Activated CD4-positive, alpha-beta T cell treated with anti-CD3 and anti-CD28 coated beads for 48 hours (primary cell): ENCODE data around the gene CADPS.

Source experiments
- DNase-seq: peaks from one replicate; pipeline ENCODE4 v3.0.0-alpha.2; 2020

CADPS gene

DNA sequence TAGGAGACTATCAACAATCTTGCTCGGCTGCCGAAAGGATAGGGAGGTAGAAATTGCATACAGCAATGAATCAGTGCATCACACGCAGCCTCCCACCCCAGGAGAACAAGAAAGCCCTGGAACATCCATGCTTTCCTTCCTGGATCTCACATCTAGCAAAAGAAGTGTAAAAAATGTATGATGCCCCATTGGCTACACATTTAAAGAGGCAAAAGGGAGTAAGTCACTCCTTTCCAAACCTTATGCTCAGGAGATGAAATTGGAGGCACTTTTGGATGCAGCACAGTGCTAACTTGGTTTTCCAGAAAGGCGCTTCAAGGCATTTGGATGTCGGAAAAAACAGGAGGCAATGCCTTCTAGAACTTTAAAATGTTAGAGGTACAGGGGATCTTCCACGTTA is 469.6 kb downstream of the CADPS start:
- DNase-seq, result no peak

DNA sequence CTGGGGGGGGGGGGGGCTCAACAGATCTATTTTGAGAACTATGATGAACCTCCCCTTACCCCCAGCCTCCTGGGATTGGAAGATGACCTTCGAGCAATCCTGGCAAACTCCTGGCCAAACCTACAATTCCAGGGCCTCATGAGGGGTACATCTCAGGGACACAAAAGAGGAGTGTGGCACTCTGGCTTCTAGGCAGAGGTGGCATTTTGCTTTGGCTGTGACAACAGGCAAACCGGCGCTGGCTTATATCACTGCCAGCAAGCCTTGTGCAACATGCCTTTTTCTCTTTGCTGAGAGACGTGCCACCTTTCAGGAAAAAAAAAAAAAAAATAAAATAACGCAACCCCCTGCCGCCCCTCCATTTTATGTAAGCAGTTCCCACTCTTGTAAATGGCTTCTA is 470.1 kb downstream of the CADPS start:
- no peak for DNase-seq

DNA sequence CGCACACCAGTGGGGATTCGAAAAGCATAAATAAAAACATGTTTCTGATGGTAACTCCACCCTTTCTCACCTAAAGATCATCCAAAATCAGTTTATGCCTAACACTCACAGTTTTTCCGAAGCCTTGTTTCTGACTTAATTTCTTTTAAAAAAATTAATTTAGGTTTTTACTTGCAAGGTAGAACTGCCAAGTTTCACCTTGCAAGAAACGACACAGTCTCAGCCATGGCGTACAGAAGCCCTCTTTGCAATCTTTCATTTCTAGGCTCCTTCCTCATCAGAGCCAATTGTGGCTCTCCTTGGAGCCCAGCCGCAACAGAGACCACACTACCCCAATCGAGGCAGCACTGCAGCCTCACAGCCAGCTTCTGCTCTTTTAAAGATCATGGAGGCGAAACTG is 470.9 kb downstream of the CADPS start:
- no peak for DNase-seq

DNA sequence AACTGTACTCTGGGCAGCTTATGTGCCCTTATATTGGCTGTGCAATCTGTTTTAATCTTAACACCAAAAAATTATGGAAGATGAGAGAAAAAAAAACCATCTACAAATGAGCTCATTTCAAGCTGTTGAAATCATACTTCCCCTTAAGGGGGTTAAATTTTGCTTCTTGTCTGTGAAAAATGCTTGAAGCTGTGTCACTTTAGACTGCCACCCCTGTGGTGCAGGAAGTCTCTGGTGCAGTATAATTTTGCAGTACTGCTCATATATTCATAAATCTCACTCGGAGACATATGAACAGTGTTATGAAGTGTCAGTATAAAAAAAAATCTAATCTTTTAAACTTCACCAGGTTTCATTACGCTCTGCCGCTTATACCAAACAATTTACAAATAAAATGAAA is 471.5 kb downstream of the CADPS start:
- no peak for DNase-seq

DNA sequence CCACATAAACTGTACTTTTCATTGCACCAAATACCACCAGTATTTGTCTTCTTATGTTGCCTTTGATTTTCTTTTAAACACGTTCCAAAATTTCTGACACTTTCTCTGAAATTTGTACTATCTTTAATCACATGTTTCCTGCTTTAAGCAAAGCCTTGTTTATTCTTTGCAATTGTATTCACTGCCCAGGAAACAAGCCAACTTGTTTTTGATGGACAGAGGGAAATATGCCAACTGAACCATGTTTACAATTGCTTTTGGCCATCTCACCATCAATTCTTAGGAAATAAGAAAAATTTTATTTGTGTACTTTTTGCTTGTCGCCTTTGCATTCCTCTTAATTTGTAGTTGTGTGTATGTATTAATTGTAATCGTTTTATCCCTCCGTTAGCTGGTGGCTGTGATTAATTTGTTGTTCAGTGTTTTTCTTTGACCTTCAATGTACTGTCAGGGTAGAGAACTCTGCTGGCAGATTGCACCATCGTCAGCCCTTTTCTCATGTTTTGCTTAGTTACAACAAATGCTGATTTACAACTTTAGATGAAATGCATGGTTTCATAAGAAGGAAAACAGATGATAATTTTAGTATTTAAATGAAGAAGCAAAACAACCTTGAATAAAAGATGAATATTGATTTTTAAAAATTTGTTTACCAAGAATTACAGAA is 482.5 kb downstream of the CADPS start:
- DNase-seq, result no peak

DNA sequence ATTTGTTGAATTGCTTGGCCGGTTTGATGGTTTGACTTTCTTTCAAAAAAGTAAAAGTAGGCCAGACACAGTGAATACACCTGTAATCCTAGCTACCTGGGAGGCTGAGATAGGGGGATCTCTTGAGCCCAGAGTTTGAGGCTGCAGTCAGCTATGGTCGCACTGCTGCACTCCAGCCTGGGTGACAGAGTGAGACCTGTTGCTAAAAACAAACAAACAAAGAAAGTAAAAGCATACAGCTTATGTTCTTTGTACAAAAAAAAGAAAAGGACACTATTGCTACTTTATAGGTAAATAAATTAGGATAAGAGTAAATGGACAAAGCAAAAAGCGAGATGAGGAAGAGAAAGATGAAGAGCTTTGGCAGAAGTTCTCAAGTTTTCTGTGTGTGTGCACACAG is 488.0 kb downstream of the CADPS start:
- DNase-seq, result no peak

DNA sequence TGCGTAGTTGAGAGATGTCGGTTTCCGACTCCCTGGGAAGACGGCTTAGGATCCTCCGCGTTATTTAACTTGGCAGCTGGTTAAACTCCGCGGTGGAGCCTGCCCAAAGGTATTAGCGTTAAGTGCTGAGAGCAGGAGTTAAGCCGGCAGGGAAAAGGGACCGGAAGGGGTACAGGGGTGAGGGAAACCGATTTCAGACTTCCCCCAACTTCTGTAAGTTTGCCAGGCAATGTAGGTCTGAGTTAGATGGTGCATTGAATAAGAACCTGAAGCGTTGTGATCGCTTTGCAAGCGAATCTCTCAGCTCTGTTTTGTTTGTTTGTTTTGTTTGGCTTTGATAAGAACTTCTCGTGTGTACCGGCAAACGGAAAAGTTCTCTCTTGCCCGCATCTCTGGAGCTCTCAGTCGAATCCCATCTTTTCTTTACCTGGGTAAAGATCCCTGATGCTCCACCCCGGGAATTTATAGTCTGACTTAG is 495.9 kb downstream of the CADPS start:
- no peak for DNase-seq

DNA sequence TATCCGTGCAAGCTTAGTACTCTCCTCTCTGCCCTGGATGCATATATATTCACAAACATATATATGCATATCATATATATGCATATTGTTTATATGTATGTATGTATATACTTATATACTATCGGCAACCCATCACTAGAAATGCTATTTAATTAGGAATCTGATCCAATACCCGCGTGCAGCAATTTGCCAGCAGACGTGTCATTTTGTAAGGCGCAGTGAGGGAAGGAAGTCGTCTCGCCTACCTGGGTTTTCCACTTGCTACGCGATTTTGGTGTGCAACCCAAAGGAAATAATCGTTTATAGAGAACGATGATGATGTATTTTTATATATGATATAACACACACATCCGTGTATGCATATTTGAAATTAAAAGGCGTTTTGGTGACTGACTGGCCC is 496.3 kb downstream of the CADPS start:
- no peak for DNase-seq

DNA sequence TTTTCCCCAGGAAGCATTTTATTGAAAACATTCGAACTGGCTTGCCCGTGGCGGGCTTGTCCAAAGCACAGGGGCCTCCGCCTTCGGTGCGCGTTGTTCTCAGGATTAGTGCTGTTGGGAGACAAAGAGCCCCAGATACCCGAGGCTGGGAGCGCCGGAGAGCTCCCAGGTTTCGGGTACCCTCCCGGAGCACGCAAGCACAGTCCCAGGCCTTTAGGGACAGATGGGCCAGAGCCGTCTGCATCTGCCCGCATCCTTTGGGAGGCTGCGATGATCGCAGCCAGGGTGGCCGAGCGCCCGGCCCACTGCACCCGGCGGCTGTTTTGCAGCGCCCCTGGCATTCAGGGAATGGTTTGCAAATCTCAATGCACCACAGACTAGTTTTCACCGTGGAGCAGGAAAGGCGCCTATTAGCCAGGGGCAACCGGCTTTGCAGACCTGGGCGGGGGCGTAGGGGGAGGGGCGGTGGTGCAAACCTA is 496.9 kb downstream of the CADPS start:
- DNase-seq, result no peak

DNA sequence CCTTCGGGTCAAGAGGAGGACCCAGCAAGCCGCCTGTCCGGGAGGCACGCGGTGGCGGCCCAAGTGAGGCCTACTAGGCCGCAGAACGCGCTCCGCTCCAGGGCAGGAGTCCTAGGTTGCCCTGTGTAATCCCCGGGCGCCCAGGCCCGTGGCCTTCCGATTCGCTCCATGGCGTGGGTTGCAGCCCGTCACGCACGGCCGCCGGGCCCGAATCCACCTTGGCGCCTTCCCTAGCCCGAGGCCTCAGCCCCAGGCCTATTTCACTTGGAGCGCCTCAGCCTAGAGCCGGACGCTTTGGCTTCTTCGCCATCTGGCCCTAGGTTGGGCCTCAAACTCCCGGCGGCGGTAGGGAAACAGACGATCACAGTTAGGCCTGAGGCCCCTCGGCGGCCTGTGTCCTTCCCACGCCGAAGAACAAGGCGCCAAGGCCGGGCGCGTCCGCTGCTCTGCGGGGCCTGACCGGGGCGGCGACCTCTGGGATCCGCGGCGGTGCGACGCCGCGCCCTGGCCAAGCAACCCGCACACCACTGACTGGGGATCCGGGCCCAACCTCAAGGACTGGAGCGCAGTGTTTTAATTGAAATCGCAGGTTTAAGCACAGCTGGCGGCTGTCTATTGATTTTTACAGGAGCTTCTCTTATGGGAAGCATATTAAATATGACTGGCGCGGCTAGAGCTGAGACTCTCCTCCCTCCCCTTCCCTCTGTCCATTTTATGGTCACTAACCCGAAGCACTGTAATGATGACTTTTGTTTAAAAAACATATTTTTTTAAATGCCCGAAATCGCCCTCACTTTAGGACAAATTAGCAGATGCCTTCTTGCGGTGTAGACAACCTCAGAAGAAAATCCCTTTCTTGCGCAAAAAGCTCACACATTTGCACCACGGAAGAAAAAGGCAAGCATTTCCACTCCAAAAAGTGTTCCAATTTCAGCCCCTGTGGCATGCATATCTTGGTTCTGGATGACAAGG is 498.0 kb downstream of the CADPS start:
- DNase-seq, result no peak

DNA sequence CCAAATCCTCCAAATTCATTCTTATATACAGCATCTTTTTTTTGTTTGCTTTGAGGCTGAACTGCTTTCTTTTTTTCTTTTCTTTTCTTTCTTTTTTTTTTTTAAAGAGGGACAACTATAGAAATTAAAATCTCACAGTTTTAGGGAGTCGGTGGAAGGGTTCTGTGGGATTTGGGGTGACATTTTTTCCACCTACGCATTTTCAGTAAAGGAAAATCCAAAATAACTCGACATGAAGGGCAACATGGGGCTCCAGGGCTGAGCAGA is 498.8 kb downstream of the CADPS start:
- no peak for DNase-seq

DNA sequence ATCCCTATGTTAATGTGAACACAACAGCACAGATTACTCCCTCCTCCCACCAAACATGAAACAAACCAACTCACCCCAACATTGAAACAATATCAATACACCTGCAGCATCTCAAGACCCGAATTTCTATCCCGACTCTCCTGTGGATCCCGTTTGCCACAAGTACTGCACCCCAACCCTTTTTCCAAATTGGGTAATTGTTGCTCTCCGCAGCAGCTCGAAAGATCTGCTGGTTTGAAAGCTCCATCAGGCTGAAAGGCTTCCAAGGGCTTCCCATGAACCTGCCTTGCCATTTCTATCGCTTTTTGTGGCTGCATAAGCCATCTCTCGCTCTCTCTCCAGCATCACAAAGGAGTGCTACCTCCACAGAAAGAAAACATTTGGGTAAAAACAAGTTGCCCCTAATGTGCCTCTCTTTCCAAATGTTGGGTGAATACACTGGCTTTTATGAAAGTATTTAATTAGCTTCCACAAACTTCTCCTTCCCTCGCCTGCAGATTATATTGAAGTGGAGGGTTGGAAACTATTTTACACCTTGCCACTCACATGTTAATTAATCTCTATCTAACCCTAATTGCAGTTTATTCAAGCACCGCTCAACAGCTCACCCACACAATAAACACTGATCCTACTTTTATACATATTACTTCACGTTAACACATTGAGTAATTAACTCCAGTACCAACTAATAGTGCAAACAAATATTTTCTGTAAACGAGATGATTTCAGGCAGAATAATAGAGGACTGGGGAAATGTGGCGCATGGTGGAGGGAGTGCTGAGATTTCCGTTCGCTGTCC is 499.4 kb downstream of the CADPS start:
- DNase-seq, result no peak

DNA sequence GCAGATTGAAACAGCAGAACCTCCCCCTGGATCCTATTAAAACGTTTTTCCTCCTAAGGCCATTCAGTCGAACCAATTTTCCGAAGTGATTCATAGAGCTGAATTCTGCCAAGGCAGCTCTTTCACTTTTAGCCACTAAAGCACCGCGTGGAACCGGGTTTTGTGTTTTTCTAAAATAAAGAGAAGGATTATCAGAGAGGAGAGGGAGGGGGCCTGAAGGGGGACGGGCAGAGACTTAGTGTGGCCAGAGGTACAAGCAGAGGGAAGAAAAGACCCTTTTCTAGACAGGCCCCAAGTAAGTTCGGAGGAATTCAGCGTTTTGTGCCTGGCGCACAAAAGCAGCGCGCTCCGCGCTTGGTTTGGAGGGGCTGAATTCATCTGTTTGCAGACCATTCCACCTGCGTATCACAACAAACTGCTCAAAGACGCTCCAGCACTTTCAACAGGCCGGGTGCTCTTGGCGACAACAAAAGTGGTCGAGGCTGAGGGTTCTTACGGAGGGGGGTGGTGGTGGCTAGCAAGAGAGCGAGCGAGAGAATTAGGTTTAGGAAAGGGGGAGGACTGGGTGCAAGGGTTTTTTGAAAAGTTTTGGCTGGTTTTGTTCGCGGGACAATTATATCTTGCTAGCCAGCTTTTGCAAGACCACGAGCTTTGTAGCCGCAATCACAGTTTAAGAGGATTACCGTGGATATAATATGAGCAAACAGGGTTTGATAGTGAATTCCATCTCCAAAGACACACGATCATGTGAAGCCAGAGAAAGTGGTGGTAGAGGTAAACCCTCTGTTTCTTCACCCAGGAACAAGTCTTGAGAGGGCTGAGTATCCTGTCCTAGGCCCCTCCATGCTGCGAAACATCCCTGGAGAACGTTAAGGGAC is 500.6 kb downstream of the CADPS start:
- no peak for DNase-seq

DNA sequence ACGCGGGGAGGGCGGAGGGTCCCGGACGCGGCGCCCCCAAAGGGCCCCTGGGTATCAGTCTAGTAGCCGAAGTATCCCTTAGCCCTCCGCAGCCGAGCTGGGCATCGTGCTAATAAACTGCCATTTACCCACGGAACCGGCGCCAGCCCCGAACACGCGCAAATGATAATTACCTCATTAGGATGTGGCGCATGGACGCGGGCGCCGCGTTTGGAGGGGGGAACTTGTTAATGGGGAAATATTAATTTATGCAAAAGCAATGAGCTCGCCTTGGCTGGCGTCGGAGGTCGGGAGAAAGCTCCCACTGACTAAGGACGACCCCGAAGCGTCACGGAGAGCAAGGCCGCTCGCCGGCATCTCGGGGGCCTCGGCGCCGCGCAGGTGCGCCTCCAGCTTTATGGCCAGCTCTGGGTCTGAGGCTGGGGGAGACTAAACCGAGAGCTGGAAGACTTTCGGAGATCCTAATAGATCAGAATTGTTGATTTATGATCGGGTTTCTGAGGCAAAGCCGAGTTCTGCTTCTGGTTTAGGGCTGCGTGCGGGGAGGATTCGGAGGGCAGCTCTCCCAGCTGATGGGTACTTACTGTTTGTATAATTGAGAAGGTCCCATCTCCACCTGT is 501.4 kb downstream of the CADPS start:
- DNase-seq, result no peak

DNA sequence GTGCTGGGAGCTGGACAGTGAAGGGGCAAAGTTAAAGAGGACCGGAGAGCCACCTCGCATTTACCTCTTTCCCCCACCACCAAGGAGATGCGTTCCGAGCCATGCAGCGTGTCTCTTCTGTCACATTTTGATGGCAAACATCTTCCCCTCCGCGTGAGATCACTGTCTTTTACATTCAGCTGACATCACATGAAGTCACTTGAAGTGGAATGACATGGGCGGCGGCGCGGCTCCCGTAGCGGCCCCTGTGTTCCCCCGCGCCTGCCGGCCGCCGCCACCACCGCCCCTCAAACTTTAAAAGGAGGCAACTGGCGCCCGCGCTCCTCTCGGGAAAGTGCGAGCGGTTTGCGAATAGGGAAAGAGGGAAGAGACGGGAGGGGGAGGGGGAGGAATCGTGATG is 502.0 kb downstream of the CADPS start, which contains the start of gene FEZF2:
Gene FEZF2, minus strand, starts transcription at position 336 of the 400 bp plus-strand sequence. CDS start 682 bp downstream, outside the sequence.
- no peak for DNase-seq

DNA sequence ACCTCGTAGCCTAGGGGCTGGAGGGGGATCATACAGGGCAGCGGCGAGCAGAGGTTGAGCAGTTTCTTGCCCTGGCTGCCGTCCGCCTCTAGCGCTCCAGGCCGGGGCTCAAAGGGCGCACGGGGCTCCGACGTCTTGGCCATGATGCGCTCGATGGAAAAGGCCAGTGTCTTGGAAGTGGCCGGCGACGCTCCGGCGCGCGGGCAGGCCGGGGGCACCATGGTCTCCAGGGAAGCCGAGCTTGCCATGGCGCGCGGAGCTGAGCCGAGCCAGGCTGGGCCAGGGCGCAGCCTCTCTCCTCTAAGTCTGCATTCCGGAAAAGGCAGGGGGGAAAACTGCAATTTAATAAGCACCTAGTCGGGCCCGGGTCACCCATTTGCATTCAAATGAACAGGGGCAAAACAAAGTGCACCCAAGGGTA is 502.6 kb downstream of the CADPS start:
- no peak for DNase-seq

DNA sequence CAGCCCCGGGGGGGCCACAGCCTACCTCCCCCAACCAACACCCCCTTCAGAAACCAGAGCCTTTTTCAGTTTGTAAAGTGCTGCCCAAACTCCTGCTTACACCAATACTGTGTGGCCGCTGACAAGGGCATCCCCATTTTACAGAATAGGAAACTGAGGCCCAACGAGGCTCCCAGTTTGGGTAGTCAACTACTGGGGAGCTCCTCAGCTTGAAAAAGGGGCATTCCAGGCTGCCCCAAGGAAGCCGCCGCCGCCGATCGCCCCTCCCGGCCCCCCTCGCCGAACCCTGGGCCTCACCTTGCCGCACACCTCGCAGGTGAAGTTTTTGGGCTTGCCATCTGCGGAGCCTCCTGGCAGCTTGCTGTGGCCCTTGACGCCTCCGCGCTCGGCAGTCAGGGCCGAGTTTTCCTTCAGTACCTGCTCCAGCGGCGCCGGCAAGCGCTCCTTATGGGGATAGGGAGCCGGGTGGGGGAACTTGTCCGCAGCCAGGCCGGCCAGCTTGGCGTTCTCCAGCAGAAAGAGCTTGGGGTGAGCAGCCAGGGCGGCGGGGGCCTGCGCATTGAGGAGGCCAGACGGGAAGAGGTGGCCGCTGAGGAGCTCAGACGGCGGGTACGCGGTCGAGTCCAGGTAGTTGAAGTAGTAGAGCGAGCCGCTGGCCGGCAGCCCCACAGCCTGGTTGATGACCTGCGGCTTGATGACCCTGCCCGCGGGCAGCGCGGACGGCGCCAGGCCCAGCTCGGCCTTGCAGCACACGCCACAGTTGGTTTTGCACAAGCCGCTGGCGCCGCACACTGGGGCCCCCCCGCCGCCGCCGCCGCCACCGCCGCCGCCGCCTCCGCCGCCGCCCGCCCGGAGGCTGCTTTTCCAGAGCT is 503.3 kb downstream of the CADPS start:
- no peak for DNase-seq

DNA sequence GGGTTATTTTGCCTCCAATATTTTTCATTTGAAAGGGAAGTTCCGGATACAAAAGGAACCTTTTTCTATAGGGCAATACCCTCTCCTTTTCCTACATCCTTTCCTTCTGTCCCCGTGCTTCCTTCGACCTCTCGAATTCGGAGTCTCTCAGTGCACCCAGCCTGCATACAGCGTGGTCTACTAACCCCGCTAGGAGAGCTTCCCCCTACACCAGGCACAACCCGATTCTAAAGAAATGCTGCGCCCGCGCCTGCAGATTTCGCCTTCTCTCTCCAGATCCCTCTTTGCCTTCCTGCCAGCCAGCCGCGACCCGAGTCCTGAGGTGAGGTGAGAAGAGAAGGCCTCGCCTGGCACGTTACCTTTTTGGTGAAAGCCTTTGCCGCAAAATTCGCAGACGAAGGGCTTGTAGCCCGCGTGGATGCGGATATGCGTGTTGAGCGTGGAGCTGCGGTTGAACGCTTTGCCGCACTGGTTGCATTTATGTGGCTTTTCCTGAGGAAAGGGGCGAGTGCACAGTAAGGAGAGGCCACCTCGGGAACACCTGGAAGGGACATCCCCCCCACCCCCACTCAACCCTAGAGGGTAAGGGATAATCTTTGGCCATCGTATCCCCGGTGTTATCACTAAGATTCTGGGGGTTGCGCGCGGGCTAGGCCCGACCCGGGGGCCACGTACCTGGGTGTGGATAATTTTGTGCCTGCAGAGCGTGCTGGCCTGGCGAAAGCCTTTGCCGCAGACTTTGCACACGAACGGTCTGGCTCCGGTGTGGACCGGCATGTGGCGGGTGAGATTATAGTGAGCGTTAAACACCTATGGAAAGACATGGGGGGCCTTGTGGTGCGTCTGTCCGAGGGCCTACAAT is 504.1 kb downstream of the CADPS start:
- DNase-seq, result no peak

DNA sequence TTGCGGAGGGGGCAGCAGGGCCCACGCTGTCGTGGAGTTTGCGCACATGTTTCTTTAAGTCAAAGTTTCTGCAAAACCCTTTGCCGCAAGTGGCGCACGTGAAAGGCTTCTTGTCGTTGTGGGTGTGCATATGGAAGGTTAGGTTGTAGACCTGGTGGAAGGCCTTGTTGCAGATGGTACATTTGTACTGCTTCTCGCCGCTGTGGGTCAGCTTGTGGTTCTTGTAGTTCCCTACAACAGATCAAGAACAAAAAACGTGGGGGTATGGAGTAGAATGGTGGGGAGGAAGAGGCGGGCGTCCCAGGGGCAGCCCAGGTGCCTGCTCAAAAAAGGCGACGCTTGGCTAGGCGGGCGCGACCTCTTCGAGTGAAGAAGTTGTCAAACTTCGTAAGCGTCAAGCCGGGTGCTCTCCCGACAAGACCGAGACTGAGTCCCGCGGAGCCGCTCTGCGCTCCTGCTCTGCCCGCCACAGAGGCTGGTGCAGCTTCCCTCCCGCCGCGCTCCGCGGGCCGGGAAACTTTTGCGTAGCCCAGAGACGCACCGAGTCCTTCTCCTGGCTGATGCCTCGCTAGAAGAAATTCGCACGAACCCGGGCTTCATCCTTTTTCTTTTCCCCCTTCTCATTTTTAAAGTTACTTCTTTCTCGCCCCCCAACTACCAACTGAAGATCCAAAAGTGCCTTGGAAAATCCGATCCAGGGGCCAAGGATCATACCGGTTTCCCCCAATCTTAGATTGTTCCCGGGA is 504.9 kb downstream of the CADPS start:
- no peak for DNase-seq
